Prostate gland (tissue), 2 donors: Measurements from ENCODE around the gene SNX25.

Source experiments
- POLR2A ChIP-seq: fragments of 450-650 bp; IDR thresholded peaks from one replicate; pipeline ENCODE4 v1.6.1; 2016; ENCODE audit warnings: antibody characterized with exemption, mild to moderate bottlenecking
- POLR2AphosphoS5 ChIP-seq: sonication (generic); formaldehyde crosslinking; IDR thresholded peaks from one replicate; pipeline ENCODE4 v1.6.1; 2017; ENCODE audit warnings: antibody characterized with exemption
- TF ChIP-seq, protein P1 (sequence below), 4 experiments: fragments of 200-600 bp in 2 of 4; fragments of 450-650 bp in 2 of 4; sonication (generic) in 2 of 4; IDR thresholded peaks; 1 replicate in 3 of 4; 2 replicates in 1 of 4; pipeline ENCODE4 v1.5.1; 2016 to 2019; ENCODE audit warnings: antibody characterized with exemption in 4 of 4, mild to moderate bottlenecking in 2 of 4, moderate library complexity in 2 of 4

DNA sequence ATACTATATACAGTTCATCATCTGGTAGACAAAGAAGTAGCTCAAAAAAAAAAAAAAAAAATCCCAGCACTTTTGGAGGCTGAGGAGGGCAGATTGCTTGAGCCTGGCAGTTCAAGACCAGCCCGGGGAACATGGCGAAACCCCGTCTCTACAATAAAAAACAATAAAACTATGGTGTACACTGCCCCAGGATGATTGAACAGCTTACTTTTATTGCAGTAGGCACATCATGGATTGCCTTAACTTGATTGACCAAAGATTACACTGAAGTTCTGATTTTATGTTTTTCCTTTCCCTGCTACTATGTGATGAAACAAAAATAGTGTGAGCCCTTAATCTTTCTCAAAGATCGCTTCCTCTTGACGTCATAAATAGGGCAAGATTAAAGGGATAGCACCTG lies 60.6 kb downstream of the SNX25 start:
- TF ChIP-seq, protein P1, sequence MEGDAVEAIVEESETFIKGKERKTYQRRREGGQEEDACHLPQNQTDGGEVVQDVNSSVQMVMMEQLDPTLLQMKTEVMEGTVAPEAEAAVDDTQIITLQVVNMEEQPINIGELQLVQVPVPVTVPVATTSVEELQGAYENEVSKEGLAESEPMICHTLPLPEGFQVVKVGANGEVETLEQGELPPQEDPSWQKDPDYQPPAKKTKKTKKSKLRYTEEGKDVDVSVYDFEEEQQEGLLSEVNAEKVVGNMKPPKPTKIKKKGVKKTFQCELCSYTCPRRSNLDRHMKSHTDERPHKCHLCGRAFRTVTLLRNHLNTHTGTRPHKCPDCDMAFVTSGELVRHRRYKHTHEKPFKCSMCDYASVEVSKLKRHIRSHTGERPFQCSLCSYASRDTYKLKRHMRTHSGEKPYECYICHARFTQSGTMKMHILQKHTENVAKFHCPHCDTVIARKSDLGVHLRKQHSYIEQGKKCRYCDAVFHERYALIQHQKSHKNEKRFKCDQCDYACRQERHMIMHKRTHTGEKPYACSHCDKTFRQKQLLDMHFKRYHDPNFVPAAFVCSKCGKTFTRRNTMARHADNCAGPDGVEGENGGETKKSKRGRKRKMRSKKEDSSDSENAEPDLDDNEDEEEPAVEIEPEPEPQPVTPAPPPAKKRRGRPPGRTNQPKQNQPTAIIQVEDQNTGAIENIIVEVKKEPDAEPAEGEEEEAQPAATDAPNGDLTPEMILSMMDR (IDR thresholded peaks at IDR 0.05) = no peak
- TF ChIP-seq POLR2AphosphoS5 = no peak
- no peak for TF ChIP-seq POLR2A
